Fibroblast of skin of right biceps (primary cell): ENCODE data around the gene TMEM138.

Experiments used
- DNase-seq: peaks from one replicate; pipeline ENCODE4 v3.0.0-alpha.2; 2013

Gene TMEM138

DNA sequence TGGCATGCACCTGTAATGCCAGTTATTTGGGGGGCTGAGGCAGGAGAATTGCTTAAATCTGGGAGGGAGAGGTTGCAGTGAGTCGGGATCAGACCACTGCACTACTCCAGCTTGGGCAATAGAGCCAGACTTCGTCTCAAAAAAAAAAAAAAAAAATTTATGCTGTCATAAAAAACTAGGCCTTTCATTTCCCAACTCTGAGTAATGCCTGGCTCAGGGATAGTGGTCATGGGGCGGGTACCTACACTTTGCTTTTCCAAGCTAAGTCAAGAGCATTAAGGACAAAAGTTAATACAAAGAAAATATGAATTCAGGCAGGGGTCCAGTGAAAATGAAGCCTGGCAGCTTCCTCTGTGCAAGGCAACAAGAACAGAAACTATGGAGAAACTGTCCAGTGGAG is 51.3 kb downstream of the TMEM138 start:
- no peak for DNase-seq

DNA sequence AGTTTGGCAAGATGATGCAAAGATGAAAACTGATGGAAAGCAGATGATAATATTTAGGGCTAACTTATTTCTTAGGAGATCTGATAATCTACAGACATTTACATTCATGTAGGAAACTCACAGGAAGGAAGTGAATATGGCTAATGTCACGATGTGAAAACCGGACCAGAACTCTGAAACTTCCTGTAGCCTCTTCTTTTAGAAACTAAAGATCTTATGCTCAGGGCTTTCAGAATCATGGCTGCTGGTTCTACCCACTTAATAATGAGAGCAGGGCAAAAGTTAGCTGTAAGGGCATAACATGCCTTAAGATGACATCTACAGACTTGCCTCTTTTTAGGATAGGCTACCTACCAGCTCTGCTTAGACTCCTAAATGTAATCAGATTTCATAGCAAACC is 52.4 kb downstream of the TMEM138 start:
- DNase-seq: no peak

DNA sequence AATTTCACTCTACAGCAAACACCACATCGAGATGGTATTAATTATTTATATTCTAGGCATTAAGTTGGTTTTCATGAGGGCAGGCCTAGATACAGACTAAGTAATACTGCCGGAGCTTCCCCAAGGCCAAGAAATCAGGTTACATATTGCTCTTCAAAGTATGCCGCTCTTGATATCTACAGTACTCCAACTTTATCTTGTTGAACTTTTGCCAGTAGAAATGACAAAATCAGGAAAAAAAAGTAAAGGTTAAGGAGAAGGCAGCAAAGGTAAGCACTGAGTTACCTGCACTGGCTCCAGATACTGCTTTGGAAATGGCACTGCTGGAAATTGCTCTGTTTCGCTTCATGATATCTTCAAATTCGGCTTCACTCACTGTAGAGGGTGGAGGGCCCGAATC is 53.2 kb downstream of the TMEM138 start:
- DNase-seq: no peak

DNA sequence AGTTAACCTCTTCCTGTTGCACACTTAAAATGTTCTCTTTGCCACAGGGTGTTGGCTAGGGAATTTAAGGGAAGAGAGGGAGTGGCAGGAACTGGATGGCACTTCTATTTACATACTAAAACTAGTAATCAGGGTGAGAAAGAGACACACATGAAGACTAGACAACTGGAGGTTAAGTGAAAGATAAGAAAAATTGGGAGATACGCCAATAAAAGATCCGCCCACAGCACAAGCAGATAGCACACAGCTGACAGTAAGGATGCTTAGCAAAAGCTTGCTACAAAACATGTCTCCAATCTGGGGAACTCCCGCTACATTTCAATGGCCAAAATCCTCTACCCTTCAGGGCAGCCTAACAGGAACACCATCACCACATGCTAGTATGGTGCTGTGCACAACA is 54.8 kb downstream of the TMEM138 start:
- DNase-seq: no peak

DNA sequence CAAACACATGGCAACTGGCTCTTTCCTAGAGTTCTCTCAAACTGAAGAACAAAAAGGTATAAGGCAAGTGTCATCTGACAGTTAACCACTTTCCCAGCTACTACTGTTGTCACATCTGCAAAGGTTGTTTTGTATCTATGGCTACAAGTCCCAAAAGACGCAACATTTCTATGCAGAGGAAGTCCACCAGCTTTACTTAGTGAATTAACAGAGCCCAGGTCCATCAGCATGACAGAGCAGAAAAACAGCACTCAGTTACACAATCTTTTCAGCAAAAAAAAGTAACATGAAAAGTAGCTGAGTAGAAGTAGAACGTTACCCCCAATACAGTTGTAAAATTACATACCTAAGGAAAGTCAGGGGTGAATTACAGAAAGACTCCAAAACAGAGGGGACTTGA is 55.5 kb downstream of the TMEM138 start:
- DNase-seq: no peak

DNA sequence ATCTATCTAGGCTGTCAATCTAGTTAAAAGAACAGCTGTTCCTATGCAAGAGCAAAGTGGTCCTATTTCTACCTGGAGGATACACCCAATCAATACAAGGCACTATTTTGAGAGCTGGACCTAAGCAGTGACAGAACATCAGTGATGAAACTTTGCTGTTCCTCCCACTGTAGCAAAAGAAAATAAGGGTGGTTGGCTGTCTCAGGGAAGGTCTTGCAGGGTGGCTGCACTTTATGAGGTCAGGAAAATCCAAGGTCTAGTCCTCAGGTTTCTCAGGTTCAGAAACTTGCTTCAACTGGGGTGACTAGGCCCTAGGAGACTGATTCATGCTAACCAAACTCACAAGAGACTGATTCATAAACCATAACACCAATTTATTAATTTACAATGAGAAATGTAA is 56.0 kb downstream of the TMEM138 start:
- no peak for DNase-seq
